ENCODE results near the gene CHMP2A. TPM values are rescaled to one million over a fixed set of nuclear protein-coding genes. Genes with fewer than 3 reads are reported as not detected.
A peak's percentile ranks its signal among the peaks of the same experiment; 100 is the strongest.

The CHMP2A gene
- total and polyA plus RNA-seq, 2 experiments from 2014 or later, result 88.4 to 196 TPM

- TF ChIP-seq EZH2 (IDR thresholded peaks at IDR 0.05; ENCODE audit: borderline replicate concordance) (no peak), EZH2phosphoT487 (IDR thresholded peaks at IDR 0.05; ENCODE audit: low read depth, severe bottlenecking, unreplicated experiment) (no peak), CTCF (IDR thresholded peaks at IDR 0.05; ENCODE audit: poor library complexity) (no peak)
- Histone ChIP-seq H3K9me2 (replicated peaks; ENCODE audit: insufficient read depth) (no peaks in the 10 kb centered on the region), H4K20me1 (ENCODE audit: insufficient read depth, poor library complexity, severe bottlenecking) (no peaks in the 10 kb centered on the region), H3K36me3 (replicated peaks; ENCODE audit: insufficient read depth, low read depth) (no peaks in the 10 kb centered on the region), H3K4me3 (peak overlapping the region; percentile 36), H3K4me1 (ENCODE audit: insufficient read depth) (peaks cover 16% of the 10 kb centered on the region), H3K9me3 (ENCODE audit: low read depth) (no peaks in the 10 kb centered on the region), H3K4me2 (peak overlapping the region; percentile 78), H3K27me3 (no peaks in the 10 kb centered on the region), H2AFZ (peak overlapping the region; percentile 87), H3K79me2 (no peaks in the 10 kb centered on the region), H3K27ac (peak overlapping the region; percentile 89)
- 2% methylated on average over 19 of the region's 55 CpGs for WGBS (ENCODE audit: low lambda C conversion rate, missing lambda C conversion rate)
- DNase-seq (ENCODE audit: low spot score), result peak; percentile 83
Measured at GRCh38 chr19:58538257-58539168, 16.4 kb downstream of the CHMP2A start.

GRCh38 chr19:58536852-58537798, 17.8 kb downstream of the CHMP2A start:
- no peaks in the 10 kb centered on the region for H3K79me2 ChIP-seq
- H3K4me1 ChIP-seq (ENCODE audit: insufficient read depth), result peaks cover 13% of the 10 kb centered on the region
- H3K9me2 ChIP-seq (replicated peaks; ENCODE audit: insufficient read depth), result no peaks in the 10 kb centered on the region
- TF ChIP-seq EZH2phosphoT487 (IDR thresholded peaks at IDR 0.05; ENCODE audit: low read depth, severe bottlenecking, unreplicated experiment) (no peak), CTCF (IDR thresholded peaks at IDR 0.05; ENCODE audit: poor library complexity) (no peak)
- no peaks in the 10 kb centered on the region for H3K9me3 ChIP-seq (ENCODE audit: low read depth)
- H4K20me1 ChIP-seq (ENCODE audit: insufficient read depth, poor library complexity, severe bottlenecking), result no peaks in the 10 kb centered on the region
- no peaks in the 10 kb centered on the region for H3K36me3 ChIP-seq (replicated peaks; ENCODE audit: insufficient read depth, low read depth)
- DNase-seq (ENCODE audit: low spot score), result no peak
- H3K27ac ChIP-seq, result peak overlapping the region; percentile 89
- no peaks in the 10 kb centered on the region for H3K27me3 ChIP-seq
- no peak overlapping the region for H2AFZ ChIP-seq
- WGBS (ENCODE audit: low lambda C conversion rate, missing lambda C conversion rate), result 92% methylated on average over 8 of the region's 8 CpGs
- no peak overlapping the region for H3K4me3 ChIP-seq
- peak overlapping the region; percentile 78 for H3K4me2 ChIP-seq

GRCh38 chr19:58535857-58536256, 19.0 kb downstream of the CHMP2A start:
- 93% methylated on average over 3 of the region's 3 CpGs for WGBS (ENCODE audit: low lambda C conversion rate, missing lambda C conversion rate)
- Histone ChIP-seq H3K27ac (no peak overlapping the region), H3K4me3 (no peak overlapping the region), H3K4me1 (ENCODE audit: insufficient read depth) (peaks cover 13% of the 10 kb centered on the region), H2AFZ (no peak overlapping the region), H3K4me2 (no peak overlapping the region), H3K9me3 (ENCODE audit: low read depth) (no peaks in the 10 kb centered on the region), H3K9me2 (replicated peaks; ENCODE audit: insufficient read depth) (no peaks in the 10 kb centered on the region), H4K20me1 (ENCODE audit: insufficient read depth, poor library complexity, severe bottlenecking) (no peaks in the 10 kb centered on the region), H3K79me2 (no peaks in the 10 kb centered on the region), H3K36me3 (replicated peaks; ENCODE audit: insufficient read depth, low read depth) (no peaks in the 10 kb centered on the region), H3K27me3 (peaks cover 4% of the 10 kb centered on the region)
- no peak for DNase-seq (ENCODE audit: low spot score)
- no peak for TF ChIP-seq CTCF (IDR thresholded peaks at IDR 0.05; ENCODE audit: poor library complexity)

Data from hepatocyte (in vitro differentiated cells).